Erythroblast (primary cell): Measurements from ENCODE around the gene ZIC2.

ENCODE experiments used
- DNase-seq, 2 experiments: peaks; one replicate each; lab custom pipeline; 2025; lab: John Stamatoyannopoulos, UW
- GATA1 ChIP-seq: IDR thresholded peaks from 2 replicates; pipeline ENCODE4 v1.6.1; 2011; ENCODE audit warnings: low read depth, mild to moderate bottlenecking, control low read depth, low read length, moderate library complexity
- POLR2A ChIP-seq: IDR thresholded peaks from 2 replicates; pipeline ENCODE4 v1.6.1; 2011; ENCODE audit warnings: mild to moderate bottlenecking, low read length

ZIC2 gene

GRCh38 chr13:99965329-99966000 lies 16.1 kb upstream of the ZIC2 start:
- no peak for DNase-seq
- TF ChIP-seq GATA1 (no peak), POLR2A (no peak)

GRCh38 chr13:99966064-99966805 lies 15.3 kb upstream of the ZIC2 start:
- TF ChIP-seq GATA1 (no peak), POLR2A (no peak)
- no peak for DNase-seq

GRCh38 chr13:99967498-99967868 lies 14.1 kb upstream of the ZIC2 start:
- no peak for TF ChIP-seq GATA1
- TF ChIP-seq POLR2A = no peak
- DNase-seq = no peak

GRCh38 chr13:99967869-99968520 lies 13.6 kb upstream of the ZIC2 start:
- no peak for DNase-seq
- TF ChIP-seq GATA1 (no peak), POLR2A (no peak)

- peak in 1 of 2 experiments; percentile 5 for DNase-seq
- TF ChIP-seq GATA1 (no peak), POLR2A (no peak)
These were observed 12.8 kb upstream of the ZIC2 start for GRCh38 chr13:99968521-99969452.

GRCh38 chr13:99969453-99969918 lies 12.1 kb upstream of the ZIC2 start:
- no peak for DNase-seq
- TF ChIP-seq POLR2A (no peak), GATA1 (no peak)

GRCh38 chr13:99969919-99970650 lies 11.5 kb upstream of the ZIC2 start:
- DNase-seq = peak; percentile 22 to 41
- no peak for TF ChIP-seq POLR2A
- no peak for TF ChIP-seq GATA1

GRCh38 chr13:99970651-99971575 lies 10.7 kb upstream of the ZIC2 start:
- TF ChIP-seq GATA1 = no peak
- no peak for TF ChIP-seq POLR2A
- DNase-seq = no peak

- TF ChIP-seq POLR2A = no peak
- no peak for TF ChIP-seq GATA1
- no peak for DNase-seq
These were observed 9.9 kb upstream of the ZIC2 start, which contains the start of gene ZIC5 for GRCh38 chr13:99971576-99972189. TSS of gene ZIC5 (minus strand) at chr13:99971767. CDS start at chr13:99971603, 164 bp downstream.

GRCh38 chr13:99972190-99972731 lies 9.3 kb upstream of the ZIC2 start:
- no peak for DNase-seq
- TF ChIP-seq GATA1 (no peak), POLR2A (no peak)
